Measurements from ENCODE around the gene BAG5.

DNA sequence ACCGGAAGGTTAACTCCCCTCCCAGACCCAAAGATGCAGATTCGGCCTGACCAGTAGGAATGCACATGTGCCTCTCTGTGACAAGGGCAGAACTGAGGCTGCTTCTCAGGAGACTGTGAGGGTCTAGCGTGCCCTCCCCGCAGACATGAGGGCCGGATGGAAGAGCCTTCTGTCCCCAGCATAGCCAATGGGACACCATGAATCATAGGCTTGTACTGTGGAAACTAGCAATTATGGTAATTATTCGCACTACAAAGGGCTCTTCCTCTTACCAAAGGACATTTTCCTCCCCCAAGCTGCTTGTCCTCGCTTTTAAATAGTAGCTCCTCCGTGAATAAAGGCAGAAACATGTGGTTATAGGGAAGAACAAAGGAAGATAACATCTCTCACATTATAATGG is 6.5 kb upstream of the BAG5 start:
- TF ChIP-seq, protein P1, sequence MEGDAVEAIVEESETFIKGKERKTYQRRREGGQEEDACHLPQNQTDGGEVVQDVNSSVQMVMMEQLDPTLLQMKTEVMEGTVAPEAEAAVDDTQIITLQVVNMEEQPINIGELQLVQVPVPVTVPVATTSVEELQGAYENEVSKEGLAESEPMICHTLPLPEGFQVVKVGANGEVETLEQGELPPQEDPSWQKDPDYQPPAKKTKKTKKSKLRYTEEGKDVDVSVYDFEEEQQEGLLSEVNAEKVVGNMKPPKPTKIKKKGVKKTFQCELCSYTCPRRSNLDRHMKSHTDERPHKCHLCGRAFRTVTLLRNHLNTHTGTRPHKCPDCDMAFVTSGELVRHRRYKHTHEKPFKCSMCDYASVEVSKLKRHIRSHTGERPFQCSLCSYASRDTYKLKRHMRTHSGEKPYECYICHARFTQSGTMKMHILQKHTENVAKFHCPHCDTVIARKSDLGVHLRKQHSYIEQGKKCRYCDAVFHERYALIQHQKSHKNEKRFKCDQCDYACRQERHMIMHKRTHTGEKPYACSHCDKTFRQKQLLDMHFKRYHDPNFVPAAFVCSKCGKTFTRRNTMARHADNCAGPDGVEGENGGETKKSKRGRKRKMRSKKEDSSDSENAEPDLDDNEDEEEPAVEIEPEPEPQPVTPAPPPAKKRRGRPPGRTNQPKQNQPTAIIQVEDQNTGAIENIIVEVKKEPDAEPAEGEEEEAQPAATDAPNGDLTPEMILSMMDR (conservative IDR thresholded peaks at IDR 0.05; ENCODE audit: low read depth, low read length): no peak
- TF ChIP-seq NFE2L2 (IDR thresholded peaks at IDR 0.05; ENCODE audit: low read depth, low read length): no peak
